GM12878 (cell line): ENCODE data around the gene DDIT4. TPM values are rescaled to one million over a fixed set of nuclear protein-coding genes. Genes with fewer than 3 reads are reported as not detected.

ENCODE experiments used
- ATAC-seq: fragments of 200-7000 bp; cut with Tn5 transposase; 3 replicates; pipeline ENCODE4 v1.9.1; 2020; ENCODE audit warnings: mild to moderate bottlenecking, moderate library complexity
- BruUV-seq: library from RNA; stranded (reverse); fragments of 400-500 nt; replicated peaks from 2 replicates; lab custom pipeline; 2021; lab: Mats Ljungman, UMichigan
- CTCF ChIA-PET: fragments of 300-600 bp; sonication (Branson Sonifier 250); formaldehyde crosslinking; extraction: SDS; loops from one replicate; lab custom pipeline; 2021; ENCODE audit warnings: inconsistent platforms; lab: Yijun Ruan, JAX
- POLR2A ChIA-PET: fragments of 350-600 bp; formaldehyde crosslinking; extraction: SDS; loops from one replicate; lab custom pipeline; 2021; ENCODE audit warnings: inconsistent platforms; lab: Charles Lee
- RAD21 ChIA-PET: fragments of 300-600 bp; sonication (Branson Sonifier 250); formaldehyde crosslinking; loops from one replicate; lab custom pipeline; 2023; ENCODE audit warnings: antibody characterized with exemption; ENCODE audit not compliant: unreplicated experiment; lab: Charles Lee
- SMC1A ChIA-PET: fragments of 300-600 bp; sonication (Branson Sonifier 250); formaldehyde crosslinking; loops from one replicate; lab custom pipeline; 2023; ENCODE audit not compliant: unreplicated experiment, uncharacterized antibody; lab: Charles Lee
- DNase-seq: peaks from one replicate; pipeline ENCODE4 v3.0.0-alpha.2; 2011; ENCODE audit warnings: low read depth, low spot score
- FAIRE-seq: peaks from 3 replicates; lab custom pipeline; 2011; peaks lifted over from hg19 to GRCh38; lab: Jason Lieb, UNC
- H2AFZ ChIP-seq: 2 replicates; pipeline ENCODE4 v1.6.0; 2011; ENCODE audit warnings: low read depth, low read length, control low read depth; ENCODE audit not compliant: control insufficient read depth
- H3K27ac ChIP-seq: 2 replicates; pipeline ENCODE4 v1.5.1; 2011; ENCODE audit warnings: control low read depth; ENCODE audit not compliant: control insufficient read depth, insufficient read depth
- H3K27me3 ChIP-seq, 2 experiments: replicated peaks in 1 of 2; 2 replicates each; pipeline versions ENCODE4 v1.6.0 to v1.6.1; 2011; ENCODE audit warnings: low read length in 1 of 2; ENCODE audit not compliant: control insufficient read depth in 2 of 2, insufficient read depth in 2 of 2
- H3K36me3 ChIP-seq, 2 experiments: 2 replicates each; pipeline ENCODE4 v1.5.1; 2011; ENCODE audit warnings: low read length in 1 of 2; ENCODE audit not compliant: control insufficient read depth in 2 of 2, insufficient read depth in 2 of 2
- H3K4me1 ChIP-seq: 2 replicates; pipeline ENCODE4 v1.6.1; 2011; ENCODE audit warnings: mild to moderate bottlenecking, low read length, moderate library complexity, mixed read lengths; ENCODE audit not compliant: control insufficient read depth, insufficient read depth
- H3K4me2 ChIP-seq: 2 replicates; pipeline ENCODE4 v1.6.0; 2011; ENCODE audit warnings: control low read depth; ENCODE audit not compliant: control insufficient read depth, insufficient read depth
- H3K4me3 ChIP-seq: fragments of 200-600 bp; sonication (generic); 2 replicates; pipeline ENCODE4 v1.5.1; 2016
- H3K79me2 ChIP-seq: 2 replicates; pipeline ENCODE4 v1.6.0; 2011; ENCODE audit warnings: low read length; ENCODE audit not compliant: control insufficient read depth, insufficient read depth
- H3K9ac ChIP-seq: 2 replicates; pipeline ENCODE4 v1.8.0; 2011; ENCODE audit warnings: low read length, control low read depth, mixed read lengths; ENCODE audit not compliant: control insufficient read depth, insufficient read depth
- H3K9me3 ChIP-seq: replicated peaks from 3 replicates; pipeline ENCODE4 v1.5.1; 2011; ENCODE audit warnings: mild to moderate bottlenecking, low read length; ENCODE audit not compliant: control insufficient read depth, insufficient read depth
- H4K20me1 ChIP-seq: 2 replicates; pipeline ENCODE4 v1.6.0; 2011; ENCODE audit not compliant: control insufficient read depth, insufficient read depth
- ATF2 ChIP-seq: IDR thresholded peaks from 2 replicates; pipeline ENCODE4 v1.6.1; 2012; ENCODE audit warnings: low read length, inconsistent platforms
- ATF3 ChIP-seq: IDR thresholded peaks from 2 replicates; pipeline ENCODE4 v1.6.1; 2011; ENCODE audit warnings: low read depth, mild to moderate bottlenecking, low read length, moderate library complexity, borderline replicate concordance; ENCODE audit errors: extremely low read depth
- DPF2 ChIP-seq: fragments of 450-650 bp; IDR thresholded peaks from 2 replicates; pipeline ENCODE4 v1.6.1; 2017; ENCODE audit warnings: mild to moderate bottlenecking
- GATAD2B ChIP-seq: fragments of 450-650 bp; conservative IDR thresholded peaks from 2 replicates; pipeline ENCODE4 v1.6.1; 2017; ENCODE audit warnings: low read depth, mild to moderate bottlenecking, moderate library complexity
- IRF4 ChIP-seq: IDR thresholded peaks from 2 replicates; pipeline ENCODE4 v1.6.1; 2011; ENCODE audit warnings: low read depth, low read length
- JUNB ChIP-seq: IDR thresholded peaks from 2 replicates; pipeline ENCODE4 v1.6.1; 2016; ENCODE audit warnings: antibody characterized with exemption, mild to moderate bottlenecking
- MTA2 ChIP-seq: fragments of 450-650 bp; IDR thresholded peaks from 2 replicates; pipeline ENCODE4 v1.6.1; 2016; ENCODE audit warnings: low read depth, mild to moderate bottlenecking, moderate library complexity
- MXI1 ChIP-seq: fragments of 150-350 bp; IDR thresholded peaks from 2 replicates; pipeline ENCODE4 v1.6.1; 2011; ENCODE audit warnings: low read depth, mild to moderate bottlenecking, inconsistent platforms, low read length, improper control_type of control experiment
- PAX5 ChIP-seq: IDR thresholded peaks from 2 replicates; pipeline ENCODE4 v1.6.1; 2011; ENCODE audit warnings: low read depth, low read length, borderline replicate concordance
- PBX3 ChIP-seq: IDR thresholded peaks from 2 replicates; pipeline ENCODE4 v1.6.1; 2011; ENCODE audit warnings: mild to moderate bottlenecking, low read depth, low read length, moderate library complexity; ENCODE audit not compliant: insufficient replicate concordance
- POLR2AphosphoS5 ChIP-seq: IDR thresholded peaks from 2 replicates; pipeline ENCODE4 v1.6.1; 2011; ENCODE audit warnings: mild to moderate bottlenecking, low read length, inconsistent platforms
- SMAD1 ChIP-seq: fragments of 450-650 bp; IDR thresholded peaks from 2 replicates; pipeline ENCODE4 v1.6.1; 2018; ENCODE audit warnings: mild to moderate bottlenecking, low read depth; ENCODE audit not compliant: partially characterized antibody
- SMARCA5 ChIP-seq: fragments of 450-650 bp; IDR thresholded peaks from 2 replicates; pipeline ENCODE4 v1.6.1; 2017; ENCODE audit warnings: mild to moderate bottlenecking
- TCF3 ChIP-seq: IDR thresholded peaks from 2 replicates; pipeline ENCODE4 v1.6.1; 2012; ENCODE audit warnings: low read depth, mild to moderate bottlenecking, low read length, borderline replicate concordance; ENCODE audit not compliant: insufficient read depth
- TCF7 ChIP-seq: IDR thresholded peaks from 2 replicates; pipeline ENCODE4 v1.6.1; 2014; ENCODE audit warnings: antibody characterized with exemption, borderline replicate concordance
- ZNF24 ChIP-seq: fragments of 450-650 bp; IDR thresholded peaks from 2 replicates; pipeline ENCODE4 v1.6.1; 2017; ENCODE audit warnings: antibody characterized with exemption, mild to moderate bottlenecking
- ZZZ3 ChIP-seq: IDR thresholded peaks from 2 replicates; pipeline ENCODE4 v1.6.1; 2011; ENCODE audit warnings: low read depth; ENCODE audit not compliant: control insufficient read depth, insufficient read length
- WGBS: methylation state at CpG from one replicate; pipeline ENCODE4 v1.1.6; 2016; ENCODE audit warnings: low lambda C conversion rate; ENCODE audit not compliant: insufficient replicate concordance, insufficient coverage; ENCODE audit errors: missing lambda C conversion rate; 5-methylcytosine and 5-hydroxymethylcytosine counted together
- in situ Hi-C: fragments of 300-500 bp; cut with MboI; formaldehyde crosslinking; loops from 9 replicates; pipeline ENCODE4 v1.14.3; 2018; ENCODE audit warnings: mixed read lengths
- intact Hi-C: fragments of 100-400 bp; cut with micrococcal nuclease; formaldehyde crosslinking; loops from one replicate; pipeline ENCODE4 v1.14.2; 2022; ENCODE audit not compliant: unreplicated experiment
- polyA plus RNA-seq, 11 experiments: library from polyadenylated mRNA; depleted of rRNA in 4 of 11; unstranded in 6 of 11; stranded (reverse) in 5 of 11; fragments of >200 nt; fragmentation: Nextera tagmentation in 4 of 11; fragmentation: Illumina TruSeq in 1 of 11; extraction: Ambion mirVana in 4 of 11; extraction: Trizol in 1 of 11; gene quantifications; 1 replicate in 1 of 11; 2 replicates in 10 of 11; pipeline versions ENCODE4 v1.2.1 to v1.2.3, GENCODE V29; 2011 to 2016; ENCODE audit warnings: inconsistent platforms in 2 of 11, missing spikeins in 2 of 11, low read depth in 1 of 11
- total RNA-seq, 4 experiments: library from RNA; depleted of rRNA in 3 of 4; stranded (reverse); fragments of >200 nt in 3 of 4; fragmentation: Illumina TruSeq in 1 of 4; extraction: Trizol in 1 of 4; gene quantifications; 2 replicates each; pipeline versions ENCODE4 v1.2.1 to v1.2.3, GENCODE V29; 2013 to 2021

The DDIT4 gene
- total and polyA plus RNA-seq, 10 of the 15 experiments (the other 5 are each of a cell fraction or from before 2014, with no cell fraction given) = 2.1 to 277 (median 183) TPM

GRCh38 chr10:72274213-72274729 is 547 bp downstream of the DDIT4 start (continued):
- no peak for TF ChIP-seq ATF2
- no peak for TF ChIP-seq PBX3
- TF ChIP-seq DPF2 = peak; percentile 30; the same call in 1 of the 2 replicates
- peak; percentile 4 for TF ChIP-seq SMAD1
- no peak for TF ChIP-seq PAX5
- TF ChIP-seq JUNB = no peak

- Histone ChIP-seq H3K9me3 (no peaks in the 10 kb centered on the region), H3K4me3 (peak overlapping the region; percentile 92), H2AFZ (no peak overlapping the region), H3K27ac (peak overlapping the region; percentile 96), H4K20me1 (peaks cover 12% of the 10 kb centered on the region), H3K9ac (peak overlapping the region; percentile 93), H3K36me3 (peaks cover 2 to 8% of the 10 kb centered on the region in 2 experiments), H3K79me2 (peaks cover 39% of the 10 kb centered on the region), H3K4me2 (peak overlapping the region; percentile 62), H3K4me1 (peaks cover 12% of the 10 kb centered on the region), H3K27me3 (no peaks in the 10 kb centered on the region)
- WGBS = 0% methylated on average over 26 of the region's 26 CpGs
- ChIA-PET RAD21 (interaction anchor here (0.6 to 7.8 kb wide), 23 partner anchors 8 to 226 kb away, joined by 3 to 200 read pairs (median 7); no protein-coding TSS in a partner anchor), CTCF (interaction anchor here (0.8 to 11.3 kb wide), 29 partner anchors 10 to 226 kb away, joined by 3 to 275 read pairs (median 7); partner anchors contain the start of genes ANAPC16 and ASCC1), POLR2A (interaction anchor here (0.6 to 13.9 kb wide), 19 partner anchors 9 to 385 kb away, joined by 3 to 267 read pairs (median 11); partner anchors contain the start of genes ANAPC16 and ASCC1), SMC1A (interaction anchor here (0.7 to 12.9 kb wide), 28 partner anchors 9 to 226 kb away, joined by 3 to 275 read pairs (median 7); partner anchors contain the start of genes ANAPC16 and ASCC1)
- intact Hi-C loops = no loop called here
- DNase-seq (no peak), FAIRE-seq (no peak), ATAC-seq (peak; percentile 50)
- BruUV-seq = no TSS peak
- in situ Hi-C loops = no loop called here
- peak; percentile 20; the same call in 1 of the 2 replicates for TF ChIP-seq POLR2AphosphoS5
- TF ChIP-seq TCF7 = no peak
- peak; percentile 75; the same call in 1 of the 2 replicates for TF ChIP-seq TCF3
- TF ChIP-seq ATF2 = no peak; the same call in 1 of the 2 replicates
- no peak for TF ChIP-seq MTA2
- TF ChIP-seq ZZZ3 = no peak
- no peak for TF ChIP-seq ATF3
- peak; percentile 90 for TF ChIP-seq SMARCA5
- 0 out of 2 replicates have a peak, but pooled peaks have one; percentile 55 for TF ChIP-seq GATAD2B
- 0 out of 2 replicates have a peak, but pooled peaks have one; percentile 7 for TF ChIP-seq ZNF24
- peak; percentile 73 for TF ChIP-seq MXI1
- peak; percentile 14; the same call in 1 of the 2 replicates for TF ChIP-seq IRF4
Measured at GRCh38 chr10:72274730-72275350, 1.1 kb downstream of the DDIT4 start.
